H1 (cell line): ENCODE measurements around the gene PLCB1. TPM values are rescaled to one million over a fixed set of nuclear protein-coding genes. Genes with fewer than 3 reads are reported as not detected.

Source experiments
- CTCF ChIA-PET: fragments of 300-600 bp; sonication (Branson Sonifier 250); formaldehyde crosslinking; loops from one replicate; lab custom pipeline; 2021; ENCODE audit not compliant: partially characterized antibody; lab: Charles Lee
- POLR2A ChIA-PET: fragments of 300-600 bp; sonication (Branson Sonifier 250); formaldehyde crosslinking; loops from one replicate; lab custom pipeline; 2021; ENCODE audit warnings: inconsistent platforms; ENCODE audit not compliant: partially characterized antibody; lab: Charles Lee
- DNase-seq, 2 experiments: peaks; one replicate each; pipeline versions ENCODE4 v3.0.0 to v3.0.0-alpha.2; 2010 to 2022; ENCODE audit warnings: low spot score in 2 of 2, low read depth in 1 of 2, mixed read lengths in 1 of 2
- FAIRE-seq: peaks from 2 replicates; lab custom pipeline; 2011; peaks lifted over from hg19 to GRCh38; lab: Jason Lieb, UNC
- H2AFZ ChIP-seq: 2 replicates; pipeline ENCODE4 v1.8.1; 2012; ENCODE audit warnings: low read length, inconsistent platforms
- H2AK5ac ChIP-seq: 2 replicates; pipeline ENCODE4 v1.6.1; 2013; ENCODE audit warnings: low read depth, low read length
- H2BK120ac ChIP-seq: replicated peaks from 2 replicates; pipeline ENCODE3; 2013; ENCODE audit warnings: low read depth, low read length, inconsistent platforms
- H2BK12ac ChIP-seq: 2 replicates; pipeline ENCODE4 v1.6.1; 2013; ENCODE audit warnings: low read depth, low read length
- H2BK15ac ChIP-seq: 2 replicates; pipeline ENCODE4 v1.6.1; 2013; ENCODE audit warnings: low read length
- H2BK20ac ChIP-seq: 2 replicates; pipeline ENCODE4 v1.6.1; 2013; ENCODE audit warnings: low read length
- H2BK5ac ChIP-seq: 2 replicates; pipeline ENCODE4 v1.6.1; 2013; ENCODE audit warnings: low read depth, low read length
- H3K14ac ChIP-seq: 2 replicates; pipeline ENCODE4 v1.6.1; 2013; ENCODE audit warnings: inconsistent platforms; ENCODE audit not compliant: insufficient read length
- H3K18ac ChIP-seq: 2 replicates; pipeline ENCODE4 v1.6.1; 2013; ENCODE audit warnings: low read length; ENCODE audit errors: extremely low read depth
- H3K23ac ChIP-seq: 2 replicates; pipeline ENCODE4 v1.6.1; 2013; ENCODE audit warnings: inconsistent platforms; ENCODE audit not compliant: insufficient read length
- H3K23me2 ChIP-seq: 2 replicates; pipeline ENCODE4 v1.6.1; 2013; ENCODE audit warnings: low read depth, low read length
- H3K27ac ChIP-seq: 2 replicates; pipeline ENCODE4 v1.6.1; 2011; ENCODE audit warnings: low read depth, low read length, inconsistent platforms
- H3K27me3 ChIP-seq, 4 experiments: replicated peaks in 1 of 4; 1 replicate in 1 of 4; 2 replicates in 3 of 4; pipeline versions ENCODE4 v1.6.1 to v1.8.1; 2011 to 2013; ENCODE audit warnings: low read length in 3 of 4, mild to moderate bottlenecking in 3 of 4, inconsistent platforms in 2 of 4, mixed read lengths in 2 of 4, moderate library complexity in 1 of 4; ENCODE audit not compliant: control insufficient read depth in 3 of 4, insufficient read depth in 3 of 4; ENCODE audit errors: extremely low read depth in 1 of 4
- H3K36me3 ChIP-seq, 4 experiments: 2 replicates each; pipeline versions ENCODE4 v1.6.1 to v1.8.1; 2011 to 2013; ENCODE audit warnings: mild to moderate bottlenecking in 4 of 4, low read length in 3 of 4, moderate library complexity in 2 of 4, control low read depth in 1 of 4, inconsistent platforms in 1 of 4; ENCODE audit not compliant: insufficient read depth in 4 of 4, control insufficient read depth in 2 of 4
- H3K4ac ChIP-seq: replicated peaks from 2 replicates; pipeline ENCODE3; 2013; ENCODE audit warnings: low read length, low read depth, mixed read lengths, inconsistent platforms; ENCODE audit not compliant: insufficient read length
- H3K4me1 ChIP-seq, 4 experiments: replicated peaks in 1 of 4; 1 replicate in 1 of 4; 2 replicates in 3 of 4; pipeline versions ENCODE4 v1.6.1 to v1.8.1; 2011 to 2013; ENCODE audit warnings: low read length in 3 of 4, inconsistent platforms in 2 of 4, mixed read lengths in 1 of 4; ENCODE audit not compliant: insufficient read depth in 4 of 4, control insufficient read depth in 3 of 4
- H3K4me2 ChIP-seq, 2 experiments: 2 replicates each; pipeline versions ENCODE4 v1.6.1 to v1.8.1; 2011 to 2013; ENCODE audit warnings: low read depth in 2 of 2, low read length in 2 of 2, control low read depth in 1 of 2, inconsistent platforms in 1 of 2, mild to moderate bottlenecking in 1 of 2; ENCODE audit not compliant: insufficient read depth in 1 of 2
- H3K4me3 ChIP-seq, 4 experiments: fragments of 200-600, 300-600 bp in 1 of 4; sonication (generic), shearing (Covaris generic), sonication (Bioruptor Twin) in 1 of 4; 2 replicates each; pipeline versions ENCODE4 v1.5.1 to v1.8.1; 2011 to 2016; ENCODE audit warnings: low read length in 4 of 4, low read depth in 3 of 4, control low read depth in 2 of 4, inconsistent platforms in 2 of 4, mild to moderate bottlenecking in 2 of 4, mixed read lengths in 1 of 4, moderate library complexity in 1 of 4; ENCODE audit not compliant: insufficient read depth in 2 of 4; ENCODE audit errors: extremely low read depth in 1 of 4
- H3K56ac ChIP-seq: replicated peaks from 2 replicates; pipeline ENCODE3; 2013; ENCODE audit warnings: low read depth, mild to moderate bottlenecking, mixed read lengths, low read length, inconsistent platforms; ENCODE audit not compliant: insufficient read length
- H3K79me1 ChIP-seq: 2 replicates; pipeline ENCODE4 v1.6.1; 2013; ENCODE audit warnings: low read depth, low read length, control low read depth
- H3K79me2 ChIP-seq, 2 experiments: 2 replicates each; pipeline versions ENCODE4 v1.6.1 to v1.8.1; 2012 to 2013; ENCODE audit warnings: low read length in 2 of 2, mild to moderate bottlenecking in 2 of 2, inconsistent platforms in 1 of 2; ENCODE audit not compliant: insufficient read depth in 2 of 2, control insufficient read depth in 1 of 2
- H3K9ac ChIP-seq, 4 experiments: replicated peaks in 1 of 4; 1 replicate in 1 of 4; 2 replicates in 3 of 4; pipeline versions ENCODE4 v1.6.1 to v1.8.1; 2011 to 2013; ENCODE audit warnings: low read depth in 3 of 4, low read length in 3 of 4, control low read depth in 2 of 4, mild to moderate bottlenecking in 2 of 4, moderate library complexity in 2 of 4, inconsistent platforms in 1 of 4; ENCODE audit errors: extremely low read depth in 1 of 4
- H3K9me3 ChIP-seq, 2 experiments: 2 replicates each; pipeline versions ENCODE4 v1.6.1 to v1.8.1; 2012 to 2013; ENCODE audit warnings: mild to moderate bottlenecking in 2 of 2, moderate library complexity in 2 of 2, control low read depth in 1 of 2, inconsistent platforms in 1 of 2, low read depth in 1 of 2, low read length in 1 of 2, mixed read lengths in 1 of 2; ENCODE audit not compliant: insufficient read depth in 2 of 2
- H4K20me1 ChIP-seq, 2 experiments: replicated peaks in 1 of 2; 2 replicates each; pipeline versions ENCODE3 to v1.8.1; 2011 to 2013; ENCODE audit warnings: inconsistent platforms in 2 of 2, low read length in 2 of 2, mild to moderate bottlenecking in 1 of 2; ENCODE audit not compliant: insufficient read depth in 2 of 2, control insufficient read depth in 1 of 2
- H4K5ac ChIP-seq: 2 replicates; pipeline ENCODE4 v1.6.1; 2013; ENCODE audit warnings: low read length, low read depth, mixed read lengths, inconsistent platforms; ENCODE audit not compliant: insufficient read length
- H4K8ac ChIP-seq: 2 replicates; pipeline ENCODE4 v1.8.0; 2013; ENCODE audit warnings: mild to moderate bottlenecking, moderate library complexity, low read length, inconsistent platforms; ENCODE audit not compliant: insufficient read depth; ENCODE audit errors: extremely low read depth
- H4K91ac ChIP-seq: replicated peaks from 2 replicates; pipeline ENCODE3; 2013; ENCODE audit warnings: low read length, mixed read lengths, inconsistent platforms; ENCODE audit not compliant: insufficient read length
- BACH1 ChIP-seq: IDR thresholded peaks from 2 replicates; pipeline ENCODE4 v1.6.1; 2012; ENCODE audit warnings: low read length, improper control_type of control experiment
- CBX8 ChIP-seq: fragments of 300-800, 300-1000 bp; sonication (generic); IDR thresholded peaks from 2 replicates; pipeline ENCODE4 v1.7.1; 2016; ENCODE audit warnings: low read depth, low read length, borderline replicate concordance
- CHD1 ChIP-seq: IDR thresholded peaks from 2 replicates; pipeline ENCODE4 v1.6.1; 2012; ENCODE audit warnings: low read depth, low read length, improper control_type of control experiment
- CHD2 ChIP-seq: IDR thresholded peaks from 2 replicates; pipeline ENCODE4 v1.6.1; 2012; ENCODE audit warnings: low read length, improper control_type of control experiment
- FOSL1 ChIP-seq: IDR thresholded peaks from 2 replicates; pipeline ENCODE4 v1.6.1; 2011; ENCODE audit warnings: mild to moderate bottlenecking, low read depth, low read length, moderate library complexity; ENCODE audit not compliant: insufficient read depth
- GTF2F1 ChIP-seq: IDR thresholded peaks from 2 replicates; pipeline ENCODE4 v1.6.1; 2012; ENCODE audit warnings: low read depth, low read length, improper control_type of control experiment, borderline replicate concordance
- JUN ChIP-seq: IDR thresholded peaks from 2 replicates; pipeline ENCODE4 v1.6.1; 2011; ENCODE audit warnings: low read depth, mild to moderate bottlenecking, improper control_type of control experiment, low read length
- POU5F1 ChIP-seq: IDR thresholded peaks from 2 replicates; pipeline ENCODE4 v1.6.1; 2011; ENCODE audit warnings: low read depth, mild to moderate bottlenecking, low read length, moderate library complexity
- RBBP5 ChIP-seq: IDR thresholded peaks from 2 replicates; pipeline ENCODE4 v1.7.1; 2012; ENCODE audit warnings: low read depth, mild to moderate bottlenecking, inconsistent platforms, low read length, moderate library complexity, borderline replicate concordance
- RNF2 ChIP-seq: fragments of 200-900, 300-1000 bp; sonication (generic); IDR thresholded peaks from 2 replicates; pipeline ENCODE4 v1.7.1; 2016; ENCODE audit warnings: borderline replicate concordance, low read depth, mild to moderate bottlenecking, antibody characterized with exemption, low read length; ENCODE audit not compliant: poor library complexity, severe bottlenecking; ENCODE audit errors: missing control alignments
- SP2 ChIP-seq: IDR thresholded peaks from 2 replicates; pipeline ENCODE4 v1.6.1; 2012; ENCODE audit warnings: mild to moderate bottlenecking, low read length, inconsistent platforms
- TAF1 ChIP-seq: IDR thresholded peaks from 2 replicates; pipeline ENCODE4 v1.6.1; 2011; ENCODE audit warnings: mild to moderate bottlenecking, low read depth, low read length
- WGBS, 2 experiments: shearing (Covaris generic) in 1 of 2; methylation state at CpG; one replicate each; pipeline versions ENCODE4 v1.1.6 to v1.1.7; 2013 to 2015; ENCODE audit warnings: low lambda C conversion rate in 2 of 2, mixed read lengths in 2 of 2, inconsistent platforms in 1 of 2, low coverage in 1 of 2, missing lambda C conversion rate in 1 of 2; ENCODE audit not compliant: insufficient replicate concordance in 2 of 2, insufficient coverage in 1 of 2, insufficient read length in 1 of 2; ENCODE audit errors: extremely low coverage in 1 of 2, missing lambda C conversion rate in 1 of 2; 5-methylcytosine and 5-hydroxymethylcytosine counted together
- polyA plus RNA-seq, 7 experiments: library from polyadenylated mRNA; depleted of rRNA in 3 of 7; stranded (reverse) in 5 of 7; unstranded in 2 of 7; fragments of >200 nt in 5 of 7; fragments of 200-250 nt in 2 of 7; gene quantifications; 1 replicate in 5 of 7; 2 replicates in 1 of 7; 4 replicates in 1 of 7; pipeline versions ENCODE4 v1.2.1 to v1.2.3, GENCODE V29; 2011 to 2013; ENCODE audit warnings: missing spikeins in 2 of 7, mixed read lengths in 2 of 7
- total RNA-seq: library from RNA; stranded (reverse); fragmentation: NEBNext Ultra II Directional; extraction: Animal tissue kit (Norgen Biotek cat#: 25700); gene quantifications from 2 replicates; pipeline ENCODE4 v1.2.1, GENCODE V29; 2021
- TF ChIP-seq, protein P1 (sequence below): IDR thresholded peaks from 2 replicates; pipeline ENCODE4 v1.6.1; 2011; ENCODE audit warnings: low read length, improper control_type of control experiment
- TF ChIP-seq, protein P2 (sequence below): IDR thresholded peaks from 2 replicates; pipeline ENCODE4 v1.6.1; 2012; ENCODE audit warnings: inconsistent platforms

PLCB1 gene
- total and polyA plus RNA-seq, 2 of the 8 experiments (the other 6 are each of a cell fraction or from before 2014, with no cell fraction given), result 2.6 to 9.1 TPM

DNA sequence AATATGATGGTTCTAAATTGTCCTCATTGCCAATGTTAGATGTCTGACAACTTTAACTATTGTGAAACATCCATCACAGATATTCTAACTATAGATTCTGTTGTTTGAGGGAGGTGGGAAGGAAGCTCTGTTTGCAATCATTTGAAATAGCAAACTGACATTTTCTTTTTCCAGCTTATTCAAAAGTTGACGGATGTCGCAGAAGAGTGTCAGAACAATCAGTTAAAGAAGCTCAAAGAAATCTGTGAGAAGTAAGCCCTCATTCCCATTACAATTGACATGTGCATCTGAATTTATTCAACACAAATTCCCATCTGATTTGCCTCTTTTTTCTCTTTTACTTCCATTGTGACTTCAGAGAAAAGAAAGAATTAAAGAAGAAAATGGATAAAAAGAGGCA lies 656.2 kb downstream of the PLCB1 start:
- WGBS, 2 experiments, result 86% methylated on average over 2 of the region's 2 CpGs; no CpG with 5 or more reads in 1 of the 2 experiments
- ChIA-PET CTCF (interaction anchor here (0.8 to 2.7 kb wide), 10 partner anchors 10 to 605 kb away, joined by 3 to 13 read pairs (median 3); no protein-coding TSS in a partner anchor), POLR2A (no interaction called here)
- DNase-seq (no peak), FAIRE-seq (no peak)
- no peak overlapping the region for H2BK12ac ChIP-seq
- H3K23ac ChIP-seq, result no peak overlapping the region
- H2BK20ac ChIP-seq, result no peak overlapping the region
- no peak overlapping the region for H3K18ac ChIP-seq
- H3K23me2 ChIP-seq, result no peaks in the 10 kb centered on the region
- no peak overlapping the region for H3K4me3 ChIP-seq
- no peaks in the 10 kb centered on the region for H4K20me1 ChIP-seq
- H3K14ac ChIP-seq, result no peak overlapping the region
- no peak overlapping the region for H3K56ac ChIP-seq
- H3K9me3 ChIP-seq, result no peaks in the 10 kb centered on the region
- no peak overlapping the region for H2AK5ac ChIP-seq
- H2BK15ac ChIP-seq, result no peak overlapping the region
- H3K79me1 ChIP-seq, result no peaks in the 10 kb centered on the region
- no peak overlapping the region for H3K27ac ChIP-seq
- no peaks in the 10 kb centered on the region for H3K79me2 ChIP-seq
- no peaks in the 10 kb centered on the region for H3K36me3 ChIP-seq
- H3K27me3 ChIP-seq, result no peaks in the 10 kb centered on the region
- no peak overlapping the region for H2BK5ac ChIP-seq
- H3K4me2 ChIP-seq, result no peak overlapping the region
- H4K5ac ChIP-seq, result no peak overlapping the region
- H4K91ac ChIP-seq, result no peak overlapping the region
- no peaks in the 10 kb centered on the region; a peak in 2 of 7 replicates for H3K4me1 ChIP-seq
- no peak overlapping the region for H4K8ac ChIP-seq
- H2AFZ ChIP-seq, result no peak overlapping the region
- H3K9ac ChIP-seq, result no peak overlapping the region
- H2BK120ac ChIP-seq, result no peak overlapping the region
- H3K4ac ChIP-seq, result no peak overlapping the region
- no peak for TF ChIP-seq BACH1
- TF ChIP-seq, protein P1, sequence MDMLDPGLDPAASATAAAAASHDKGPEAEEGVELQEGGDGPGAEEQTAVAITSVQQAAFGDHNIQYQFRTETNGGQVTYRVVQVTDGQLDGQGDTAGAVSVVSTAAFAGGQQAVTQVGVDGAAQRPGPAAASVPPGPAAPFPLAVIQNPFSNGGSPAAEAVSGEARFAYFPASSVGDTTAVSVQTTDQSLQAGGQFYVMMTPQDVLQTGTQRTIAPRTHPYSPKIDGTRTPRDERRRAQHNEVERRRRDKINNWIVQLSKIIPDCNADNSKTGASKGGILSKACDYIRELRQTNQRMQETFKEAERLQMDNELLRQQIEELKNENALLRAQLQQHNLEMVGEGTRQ, result no peak
- no peak for TF ChIP-seq CHD2
- TF ChIP-seq TAF1, result no peak
- TF ChIP-seq CBX8, result no peak
- TF ChIP-seq JUN, result no peak
- TF ChIP-seq RBBP5, result no peak
- TF ChIP-seq SP2, result no peak
- no peak for TF ChIP-seq POU5F1
- TF ChIP-seq, protein P2, sequence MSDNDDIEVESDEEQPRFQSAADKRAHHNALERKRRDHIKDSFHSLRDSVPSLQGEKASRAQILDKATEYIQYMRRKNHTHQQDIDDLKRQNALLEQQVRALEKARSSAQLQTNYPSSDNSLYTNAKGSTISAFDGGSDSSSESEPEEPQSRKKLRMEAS, result no peak
- no peak for TF ChIP-seq FOSL1
- no peak for TF ChIP-seq RNF2
- TF ChIP-seq CHD1, result no peak
- no peak for TF ChIP-seq GTF2F1
